Measurements from ENCODE around the gene WDR35.
A peak's percentile ranks its signal among the peaks of the same experiment; 100 is the strongest.

WDR35 gene

GRCh38 chr2:19989667-19990415 lies at the start of gene WDR35:
Gene WDR35 (minus strand): TSS chr2:19990105. CDS start chr2:19990015, 90 bp downstream.
- peak; percentile 81 for DNase-seq (ENCODE audit: low read depth)

GRCh38 chr2:20037660-20038059 lies 47.8 kb upstream of the WDR35 start:
- DNase-seq (ENCODE audit: low read depth), result no peak

GRCh38 chr2:20035955-20036666 lies 46.2 kb upstream of the WDR35 start:
- DNase-seq (ENCODE audit: low read depth), result no peak

GRCh38 chr2:20034821-20035220 lies 44.9 kb upstream of the WDR35 start:
- no peak for DNase-seq (ENCODE audit: low read depth)

GRCh38 chr2:20034218-20034617 lies 44.3 kb upstream of the WDR35 start:
- DNase-seq (ENCODE audit: low read depth), result no peak

- no peak for DNase-seq (ENCODE audit: low read depth)
Observed at GRCh38 chr2:20033322-20033721, 43.4 kb upstream of the WDR35 start.

- DNase-seq (ENCODE audit: low read depth), result peak; percentile 44
Observed at GRCh38 chr2:20030224-20030623, 40.3 kb upstream of the WDR35 start.

- peak; percentile 70 for DNase-seq (ENCODE audit: low read depth)
Observed at GRCh38 chr2:20027705-20028434, 38.0 kb upstream of the WDR35 start.

- peak; percentile 29 for DNase-seq (ENCODE audit: low read depth)
Observed at GRCh38 chr2:20027260-20027677, 37.4 kb upstream of the WDR35 start.

GRCh38 chr2:20025065-20025786 lies 35.3 kb upstream of the WDR35 start:
- peak; percentile 86 for DNase-seq (ENCODE audit: low read depth)

- DNase-seq (ENCODE audit: low read depth), result no peak
Observed at GRCh38 chr2:20023688-20024087, 33.8 kb upstream of the WDR35 start.

GRCh38 chr2:20021405-20022009 lies 31.6 kb upstream of the WDR35 start:
- DNase-seq (ENCODE audit: low read depth), result no peak

- DNase-seq (ENCODE audit: low read depth), result no peak
Observed at GRCh38 chr2:20019747-20020146, 29.8 kb upstream of the WDR35 start.

- no peak for DNase-seq (ENCODE audit: low read depth)
Observed at GRCh38 chr2:20018601-20019152, 28.8 kb upstream of the WDR35 start.

GRCh38 chr2:20016346-20016745 lies 26.4 kb upstream of the WDR35 start:
- DNase-seq (ENCODE audit: low read depth), result no peak

GRCh38 chr2:20015482-20016083 lies 25.7 kb upstream of the WDR35 start:
- peak; percentile 55 for DNase-seq (ENCODE audit: low read depth)

- no peak for DNase-seq (ENCODE audit: low read depth)
Observed at GRCh38 chr2:20013126-20013849, 23.4 kb upstream of the WDR35 start.

- peak; percentile 15 for DNase-seq (ENCODE audit: low read depth)
Observed at GRCh38 chr2:20012282-20013125, 22.6 kb upstream of the WDR35 start, which contains the start of gene MATN3. Gene MATN3 (minus strand): TSS chr2:20012668. CDS start chr2:20012631, 37 bp downstream.

- DNase-seq (ENCODE audit: low read depth), result no peak
Observed at GRCh38 chr2:20012032-20012281, 22.1 kb upstream of the WDR35 start.
